Skeletal muscle tissue (tissue), 4 donors: ENCODE results near the gene AEBP2. TPM values are rescaled to one million over a fixed set of nuclear protein-coding genes. Genes with fewer than 3 reads are reported as not detected.

Experiments used
- H3K27ac ChIP-seq: one replicate; pipeline ENCODE4 v1.7.0; 2013; ENCODE audit warnings: mild to moderate bottlenecking, low read depth, low read length, inconsistent platforms
- H3K27me3 ChIP-seq, 3 donors: one replicate each; pipeline ENCODE4 v1.7.0; 2013; ENCODE audit warnings: low read length in 3 of 3; ENCODE audit not compliant: control insufficient read depth in 3 of 3, insufficient read depth in 3 of 3
- H3K36me3 ChIP-seq, 3 donors: one replicate each; pipeline ENCODE4 v1.7.0; 2013; ENCODE audit warnings: low read length in 3 of 3; ENCODE audit not compliant: control insufficient read depth in 3 of 3, insufficient read depth in 3 of 3
- H3K4me1 ChIP-seq, 3 donors: one replicate each; pipeline ENCODE4 v1.7.0; 2013; ENCODE audit warnings: low read length in 3 of 3, mild to moderate bottlenecking in 3 of 3; ENCODE audit not compliant: control insufficient read depth in 3 of 3, insufficient read depth in 3 of 3
- H3K4me3 ChIP-seq, 3 donors: one replicate each; pipeline ENCODE4 v1.7.0; 2013; ENCODE audit warnings: low read length in 3 of 3
- H3K9ac ChIP-seq, 3 donors: one replicate each; pipeline ENCODE4 v1.7.0; 2013; ENCODE audit warnings: low read length in 3 of 3, mild to moderate bottlenecking in 3 of 3, moderate library complexity in 2 of 3, low read depth in 1 of 3
- H3K9me3 ChIP-seq, 3 donors: one replicate each; pipeline ENCODE4 v1.7.0; 2013; ENCODE audit warnings: low read length in 3 of 3; ENCODE audit not compliant: control insufficient read depth in 3 of 3
- total RNA-seq: library from RNA; depleted of rRNA; stranded (reverse); fragments of >200 nt; gene quantifications from one replicate; pipeline ENCODE4 v1.2.3, GENCODE V29; 2014
- donor health status: Osteomylitis.

Gene AEBP2
- total RNA-seq, 1 donor from 2014 or later, result 39.7 TPM

DNA sequence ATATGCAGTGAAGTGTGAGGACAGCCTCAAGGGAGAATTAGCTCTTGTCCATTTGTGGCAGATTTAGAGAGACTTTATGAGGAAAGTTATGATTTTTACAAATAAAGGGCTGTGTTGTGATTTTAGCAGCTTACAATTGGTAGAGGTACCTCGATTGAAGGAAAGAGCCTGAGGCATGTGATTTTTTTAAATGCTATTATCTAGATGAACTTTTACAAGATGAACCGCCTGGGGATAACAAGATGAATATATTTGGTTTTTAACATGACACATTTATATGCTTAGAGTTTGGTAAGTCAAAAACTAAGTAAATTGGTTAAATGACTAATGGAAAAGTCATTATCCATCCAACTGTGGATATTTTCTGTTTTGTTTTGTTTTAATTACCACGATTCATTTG, 52.6 kb downstream of the AEBP2 start:
- no peak overlapping the region for H3K4me3 ChIP-seq
- no peak overlapping the region for H3K9ac ChIP-seq
- peaks cover 0 to 14% (median 6%) of the 10 kb centered on the region in 3 donors for H3K36me3 ChIP-seq
- no peak overlapping the region for H3K27ac ChIP-seq
- no peaks in the 10 kb centered on the region for H3K9me3 ChIP-seq
- H3K4me1 ChIP-seq, result peaks cover 0 to 2% (median 0%) of the 10 kb centered on the region in 3 donors
- H3K27me3 ChIP-seq, result no peaks in the 10 kb centered on the region

DNA sequence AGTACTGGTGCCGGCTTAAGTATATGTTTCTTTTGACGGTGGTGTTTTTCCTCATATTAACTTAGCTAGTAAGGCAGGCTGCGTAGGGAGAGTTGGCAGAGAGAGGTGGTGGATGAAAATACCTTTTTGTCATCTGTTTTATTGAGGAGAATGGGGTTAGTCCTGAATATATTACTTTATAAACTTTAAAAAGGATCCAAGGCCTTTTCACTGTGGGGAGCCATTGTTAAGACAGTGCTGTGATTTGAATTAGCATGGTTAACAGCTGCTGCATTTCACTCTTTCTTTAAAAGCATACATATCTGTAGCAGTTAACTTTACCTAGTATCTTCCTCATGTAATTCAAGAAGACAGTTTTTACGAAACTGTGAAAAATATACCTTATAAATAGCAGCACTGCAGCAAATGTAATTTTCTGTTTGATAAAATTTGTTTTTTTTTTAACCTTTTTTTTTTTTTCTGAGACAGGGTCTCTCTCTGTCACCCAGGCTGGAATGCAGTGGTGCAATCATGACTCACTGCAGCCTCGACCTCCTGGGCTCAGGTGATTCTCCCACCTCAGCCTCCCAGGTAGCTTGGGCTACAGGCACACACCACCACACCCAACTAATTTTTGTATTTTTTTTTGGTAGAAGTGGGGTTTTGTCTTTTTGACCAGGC, 57.1 kb downstream of the AEBP2 start:
- Histone ChIP-seq H3K4me1 (no peaks in the 10 kb centered on the region), H3K4me3 (no peak overlapping the region), H3K27me3 (no peaks in the 10 kb centered on the region), H3K36me3 (peaks cover 0 to 19% (median 9%) of the 10 kb centered on the region in 3 donors), H3K9me3 (no peaks in the 10 kb centered on the region), H3K27ac (no peak overlapping the region), H3K9ac (no peak overlapping the region)

DNA sequence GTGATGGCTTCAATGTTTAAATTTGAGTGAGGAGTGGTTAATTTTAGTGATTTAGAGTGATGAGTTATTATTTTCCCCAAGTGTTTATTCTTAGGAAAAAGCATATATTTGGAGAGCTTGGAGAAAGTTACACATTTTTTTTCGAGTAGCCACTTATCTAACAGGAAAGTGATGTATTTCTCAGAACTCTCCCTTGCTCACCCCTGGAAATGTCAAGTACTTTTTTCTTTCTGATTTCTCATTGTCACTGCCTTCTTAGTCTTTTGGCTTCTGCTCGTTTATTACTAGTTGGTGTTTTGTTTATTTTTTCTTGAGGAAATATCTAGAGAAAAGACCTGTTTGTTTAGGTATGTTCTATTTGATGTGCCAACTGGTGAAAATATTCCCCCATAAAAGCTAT, 58.8 kb downstream of the AEBP2 start:
- Histone ChIP-seq H3K9me3 (no peaks in the 10 kb centered on the region), H3K4me1 (no peaks in the 10 kb centered on the region), H3K36me3 (peaks cover 0 to 19% (median 9%) of the 10 kb centered on the region in 3 donors), H3K27ac (no peak overlapping the region), H3K27me3 (no peaks in the 10 kb centered on the region), H3K9ac (no peak overlapping the region), H3K4me3 (no peak overlapping the region)

DNA sequence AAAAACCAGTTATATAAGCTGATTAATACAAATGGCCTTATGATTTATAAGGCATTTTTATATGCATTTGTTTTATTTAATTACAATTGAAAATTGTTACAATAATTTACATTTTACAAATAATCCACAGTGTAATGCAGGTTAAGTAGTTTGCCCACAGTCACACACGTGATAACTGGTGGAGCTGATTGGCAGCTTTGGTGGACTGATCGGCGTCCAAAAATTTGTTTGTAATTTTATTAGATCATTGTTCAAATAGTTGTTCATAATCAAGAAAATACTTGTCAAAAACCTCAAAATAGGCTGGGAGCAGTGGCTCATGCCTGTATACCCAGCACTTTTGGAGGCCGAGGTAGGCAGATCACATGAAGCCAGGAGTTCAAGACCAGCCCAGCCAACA, 59.7 kb downstream of the AEBP2 start:
- Histone ChIP-seq H3K4me3 (no peak overlapping the region), H3K4me1 (no peaks in the 10 kb centered on the region), H3K27ac (no peak overlapping the region), H3K9ac (no peak overlapping the region), H3K9me3 (no peaks in the 10 kb centered on the region), H3K27me3 (no peaks in the 10 kb centered on the region), H3K36me3 (peaks cover 0 to 16% (median 6%) of the 10 kb centered on the region in 3 donors)

DNA sequence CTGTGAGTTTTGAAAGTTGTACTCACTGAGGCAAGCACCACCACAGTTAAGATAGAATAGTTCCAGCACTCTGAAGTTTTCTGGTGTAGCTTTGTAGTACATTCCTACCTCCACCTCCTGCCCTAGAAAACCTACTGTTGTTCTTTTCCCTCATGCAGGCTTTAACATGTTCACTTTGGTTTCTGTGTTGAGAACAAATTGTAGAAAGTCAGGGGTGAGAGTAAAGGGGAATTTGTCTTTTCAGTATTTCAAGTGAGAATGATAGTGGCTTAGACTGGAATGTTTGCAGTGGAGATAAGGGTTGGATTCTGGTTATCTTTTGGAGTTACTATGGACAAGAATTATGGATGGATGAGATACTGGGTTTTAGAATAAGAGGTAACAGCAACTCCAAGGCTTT, 67.2 kb downstream of the AEBP2 start:
- H3K4me1 ChIP-seq, result no peaks in the 10 kb centered on the region
- no peak overlapping the region for H3K27ac ChIP-seq
- no peaks in the 10 kb centered on the region for H3K36me3 ChIP-seq
- H3K27me3 ChIP-seq, result no peaks in the 10 kb centered on the region
- H3K9me3 ChIP-seq, result no peaks in the 10 kb centered on the region
- no peak overlapping the region for H3K4me3 ChIP-seq
- H3K9ac ChIP-seq, result no peak overlapping the region

DNA sequence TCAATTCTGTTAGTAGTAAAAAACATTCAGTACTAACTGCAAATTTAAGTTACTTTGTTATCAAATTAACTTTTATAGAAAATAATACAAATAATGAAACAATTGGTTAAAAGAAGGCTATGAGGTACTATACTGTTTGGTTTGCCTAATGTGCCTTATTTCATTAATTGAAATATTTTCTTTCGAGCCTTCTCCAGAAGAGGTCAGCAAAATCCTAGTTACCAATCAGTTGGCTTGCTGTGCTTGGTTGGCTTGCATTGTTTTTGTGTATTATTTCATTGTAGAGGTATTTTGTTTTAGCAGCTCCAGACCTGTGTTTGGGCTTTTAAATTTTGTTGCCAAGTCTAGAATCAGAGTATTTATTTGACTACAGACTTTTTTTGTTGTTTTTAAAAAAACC, 68.5 kb downstream of the AEBP2 start:
- Histone ChIP-seq H3K9me3 (no peaks in the 10 kb centered on the region), H3K4me1 (no peaks in the 10 kb centered on the region), H3K36me3 (no peaks in the 10 kb centered on the region), H3K4me3 (no peak overlapping the region), H3K9ac (no peak overlapping the region), H3K27me3 (no peaks in the 10 kb centered on the region), H3K27ac (no peak overlapping the region)

DNA sequence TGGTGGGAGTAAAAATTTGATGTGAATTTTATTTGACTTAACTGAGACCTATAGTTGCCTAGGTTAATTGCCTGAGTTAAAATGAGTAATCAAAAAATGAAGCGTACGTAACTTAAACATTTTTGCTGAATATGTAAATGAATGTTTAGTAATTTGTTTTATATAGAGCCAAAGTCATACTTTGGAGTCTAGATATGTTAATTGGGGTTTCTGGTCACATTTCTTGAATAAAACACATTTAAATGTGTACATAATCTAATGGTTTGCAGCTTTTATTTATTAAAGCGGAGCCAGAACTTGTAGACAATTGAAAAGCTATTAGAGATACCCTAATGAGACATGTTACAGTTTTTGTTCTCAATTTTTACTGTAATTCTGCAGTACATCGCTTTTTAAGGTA, 71.2 kb downstream of the AEBP2 start:
- no peaks in the 10 kb centered on the region for H3K4me1 ChIP-seq
- no peak overlapping the region for H3K27ac ChIP-seq
- peaks cover 2 to 9% (median 3%) of the 10 kb centered on the region in 3 donors for H3K36me3 ChIP-seq
- H3K9ac ChIP-seq, result no peak overlapping the region
- H3K27me3 ChIP-seq, result no peaks in the 10 kb centered on the region
- no peak overlapping the region for H3K4me3 ChIP-seq
- no peaks in the 10 kb centered on the region for H3K9me3 ChIP-seq

- Histone ChIP-seq H3K36me3 (peaks cover 3 to 9% (median 6%) of the 10 kb centered on the region in 3 donors), H3K27ac (no peak overlapping the region), H3K4me1 (no peaks in the 10 kb centered on the region), H3K9me3 (no peaks in the 10 kb centered on the region), H3K27me3 (no peaks in the 10 kb centered on the region), H3K4me3 (no peak overlapping the region), H3K9ac (no peak overlapping the region)
These were observed 75.9 kb downstream of the AEBP2 start for GRCh38 chr12:19515179-19515578.

DNA sequence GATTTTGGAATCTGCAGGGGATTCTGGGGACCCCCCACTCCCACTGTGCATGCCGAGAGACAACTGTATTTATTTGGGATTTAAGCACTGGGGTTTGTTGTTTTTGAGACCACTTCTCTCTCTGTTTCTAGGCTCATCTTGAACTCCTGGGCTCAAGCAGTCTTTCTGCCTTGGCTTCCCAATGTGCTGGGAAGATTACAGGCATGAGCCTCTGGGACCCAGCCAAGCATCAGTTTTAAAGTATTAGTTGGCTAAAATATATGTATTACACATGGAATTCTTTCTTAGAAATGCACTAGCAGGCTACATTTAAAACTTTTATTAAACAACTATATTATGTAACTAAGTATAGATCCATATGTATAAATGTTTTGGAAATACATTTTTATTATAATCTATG, 78.3 kb downstream of the AEBP2 start:
- H3K36me3 ChIP-seq, result peaks cover 3 to 9% (median 6%) of the 10 kb centered on the region in 3 donors
- H3K27ac ChIP-seq, result no peak overlapping the region
- no peak overlapping the region for H3K4me3 ChIP-seq
- no peak overlapping the region for H3K9ac ChIP-seq
- no peaks in the 10 kb centered on the region for H3K27me3 ChIP-seq
- no peaks in the 10 kb centered on the region for H3K4me1 ChIP-seq
- no peaks in the 10 kb centered on the region for H3K9me3 ChIP-seq

- Histone ChIP-seq H3K9me3 (no peaks in the 10 kb centered on the region), H3K27ac (no peak overlapping the region), H3K4me1 (no peaks in the 10 kb centered on the region), H3K27me3 (no peaks in the 10 kb centered on the region), H3K36me3 (peaks cover 3 to 9% (median 6%) of the 10 kb centered on the region in 3 donors), H3K9ac (no peak overlapping the region), H3K4me3 (no peak overlapping the region)
These were observed 78.9 kb downstream of the AEBP2 start for GRCh38 chr12:19518209-19518608.
